H9 (cell line): ENCODE results near the gene TGFA. TPM values are rescaled to one million over a fixed set of nuclear protein-coding genes. Genes with fewer than 3 reads are reported as not detected.

Experiments
- DNase-seq: peaks from one replicate; pipeline ENCODE4 v3.0.0-alpha.2; 2017
- H2AFZ ChIP-seq: one replicate; pipeline ENCODE4 v1.6.1; 2013; ENCODE audit warnings: mild to moderate bottlenecking, low read length, control low read depth, moderate library complexity
- H2AK5ac ChIP-seq: 2 replicates; pipeline ENCODE4 v1.6.1; 2013; ENCODE audit warnings: low read length, control low read depth, mixed read lengths; ENCODE audit not compliant: insufficient read length
- H2BK120ac ChIP-seq: one replicate; pipeline ENCODE4 v1.6.1; 2013; ENCODE audit warnings: low read depth, mild to moderate bottlenecking, low read length, control low read depth, inconsistent platforms; ENCODE audit not compliant: poor library complexity, severe bottlenecking
- H2BK12ac ChIP-seq: 2 replicates; pipeline ENCODE4 v1.6.1; 2013; ENCODE audit warnings: low read length, control low read depth, mixed read lengths, low read depth; ENCODE audit not compliant: insufficient read length
- H2BK15ac ChIP-seq: 2 replicates; pipeline ENCODE4 v1.6.1; 2013; ENCODE audit warnings: low read depth, low read length, control low read depth
- H2BK20ac ChIP-seq: one replicate; pipeline ENCODE4 v1.6.1; 2013; ENCODE audit warnings: low read depth, mild to moderate bottlenecking, low read length, control low read depth, inconsistent platforms; ENCODE audit not compliant: poor library complexity, severe bottlenecking
- H2BK5ac ChIP-seq: 2 replicates; pipeline ENCODE4 v1.6.1; 2013; ENCODE audit warnings: low read length, control low read depth, mixed read lengths; ENCODE audit not compliant: insufficient read length
- H3K14ac ChIP-seq: 2 replicates; pipeline ENCODE4 v1.6.1; 2013; ENCODE audit warnings: low read length, control low read depth; ENCODE audit not compliant: insufficient read depth
- H3K18ac ChIP-seq: 2 replicates; pipeline ENCODE4 v1.6.1; 2013; ENCODE audit warnings: low read depth, mild to moderate bottlenecking, mixed read lengths, low read length, control low read depth; ENCODE audit not compliant: insufficient read length
- H3K23ac ChIP-seq: 2 replicates; pipeline ENCODE4 v1.6.1; 2013; ENCODE audit warnings: low read length, control low read depth, mixed read lengths, low read depth; ENCODE audit not compliant: insufficient read length
- H3K23me2 ChIP-seq: 2 replicates; pipeline ENCODE4 v1.6.1; 2013; ENCODE audit warnings: low read depth, mild to moderate bottlenecking, mixed read lengths, low read length, control low read depth; ENCODE audit not compliant: insufficient read length, poor library complexity, severe bottlenecking
- H3K27ac ChIP-seq: 2 replicates; pipeline ENCODE4 v1.5.1; 2013; ENCODE audit warnings: low read length, control low read depth, mixed read lengths, low read depth; ENCODE audit not compliant: insufficient read length
- H3K27me3 ChIP-seq: 2 replicates; pipeline ENCODE4 v1.6.1; 2013; ENCODE audit warnings: low read length, control low read depth, inconsistent platforms; ENCODE audit not compliant: insufficient read depth
- H3K4ac ChIP-seq: 2 replicates; pipeline ENCODE4 v1.6.1; 2013; ENCODE audit warnings: low read depth, mild to moderate bottlenecking, control low read depth, inconsistent platforms, low read length, moderate library complexity
- H3K4me1 ChIP-seq: 2 replicates; pipeline ENCODE4 v1.6.1; 2013; ENCODE audit warnings: low read length, control low read depth, inconsistent platforms; ENCODE audit not compliant: insufficient read depth
- H3K4me2 ChIP-seq: 2 replicates; pipeline ENCODE4 v1.6.1; 2013; ENCODE audit warnings: low read length, control low read depth, mixed read lengths; ENCODE audit not compliant: insufficient read length, insufficient read depth
- H3K56ac ChIP-seq: 2 replicates; pipeline ENCODE4 v1.6.1; 2013; ENCODE audit warnings: low read depth, mild to moderate bottlenecking, mixed read lengths, low read length, control low read depth; ENCODE audit not compliant: insufficient read length
- H3K79me1 ChIP-seq: 2 replicates; pipeline ENCODE4 v1.6.1; 2013; ENCODE audit warnings: low read depth, mild to moderate bottlenecking, moderate library complexity, low read length, control low read depth, inconsistent platforms; ENCODE audit not compliant: insufficient read depth, poor library complexity, severe bottlenecking
- H3K79me2 ChIP-seq: 2 replicates; pipeline ENCODE4 v1.6.1; 2013; ENCODE audit warnings: low read length, control low read depth, inconsistent platforms; ENCODE audit not compliant: insufficient read depth
- H3K9ac ChIP-seq: 2 replicates; pipeline ENCODE4 v1.6.1; 2013; ENCODE audit warnings: low read length, control low read depth, mixed read lengths; ENCODE audit not compliant: insufficient read length; ENCODE audit errors: extremely low read depth
- H3K9me3 ChIP-seq: one replicate; pipeline ENCODE4 v1.6.1; 2013; ENCODE audit warnings: low read depth, low read length, inconsistent platforms; ENCODE audit not compliant: control insufficient read depth
- H3T11ph ChIP-seq: one replicate; pipeline ENCODE4 v1.6.1; 2013; ENCODE audit warnings: mild to moderate bottlenecking, low read length, control low read depth, inconsistent platforms
- H4K20me1 ChIP-seq: one replicate; pipeline ENCODE4 v1.6.1; 2013; ENCODE audit not compliant: control insufficient read depth, insufficient read length, insufficient read depth
- H4K5ac ChIP-seq: 2 replicates; pipeline ENCODE4 v1.6.1; 2013; ENCODE audit warnings: low read depth, mild to moderate bottlenecking, mixed read lengths, low read length, control low read depth; ENCODE audit not compliant: insufficient read length
- H4K8ac ChIP-seq: replicated peaks from 2 replicates; pipeline ENCODE4 v1.6.1; 2013; ENCODE audit warnings: low read length, control low read depth, mixed read lengths, low read depth; ENCODE audit not compliant: insufficient read length
- H4K91ac ChIP-seq: 2 replicates; pipeline ENCODE4 v1.6.1; 2013; ENCODE audit warnings: low read depth, mild to moderate bottlenecking, moderate library complexity, mixed read lengths, low read length, control low read depth; ENCODE audit not compliant: insufficient read length
- H3K27ac Mint-ChIP-seq, 3 experiments: 2 replicates in 2 of 3; 3 replicates in 1 of 3; pipeline ENCODE4 v1.8.0; 2020 to 2021; ENCODE audit warnings: mixed read lengths in 3 of 3, mild to moderate bottlenecking in 1 of 3, moderate library complexity in 1 of 3
- H3K27me3 Mint-ChIP-seq: 2 replicates; pipeline ENCODE4 v1.8.0; 2021; ENCODE audit warnings: low read depth, mild to moderate bottlenecking, moderate library complexity, mixed read lengths
- H3K36me3 Mint-ChIP-seq, 3 experiments: 2 replicates in 2 of 3; 3 replicates in 1 of 3; pipeline ENCODE4 v1.8.0; 2020 to 2021; ENCODE audit warnings: low read depth in 3 of 3, mixed read lengths in 3 of 3; ENCODE audit not compliant: insufficient read depth in 1 of 3
- H3K4me1 Mint-ChIP-seq, 2 experiments: 2 replicates each; pipeline ENCODE4 v1.8.0; 2020; ENCODE audit warnings: mixed read lengths in 2 of 2
- H3K4me3 Mint-ChIP-seq, 2 experiments: 2 replicates in 1 of 2; 3 replicates in 1 of 2; pipeline ENCODE4 v1.8.0; 2020 to 2021; ENCODE audit warnings: mild to moderate bottlenecking in 2 of 2, mixed read lengths in 2 of 2, moderate library complexity in 1 of 2
- H3K9me3 Mint-ChIP-seq, 2 experiments: 2 replicates in 1 of 2; 3 replicates in 1 of 2; pipeline ENCODE4 v1.8.0; 2020; ENCODE audit warnings: mild to moderate bottlenecking in 2 of 2, mixed read lengths in 2 of 2, moderate library complexity in 1 of 2
- CTCF ChIP-seq: fragments of 200-600 bp; sonication (generic); conservative IDR thresholded peaks from 3 replicates; pipeline ENCODE4 v1.8.0; 2021; ENCODE audit warnings: antibody characterized with exemption, mild to moderate bottlenecking
- WGBS: extraction: QIAGEN DNeasy Blood & Tissue Kit; methylation state at CpG from one replicate; pipeline ENCODE4 v1.1.7; 2013; ENCODE audit warnings: missing lambda C conversion rate, low lambda C conversion rate, mixed read lengths; ENCODE audit not compliant: insufficient read length; ENCODE audit errors: extremely low coverage; 5-methylcytosine and 5-hydroxymethylcytosine counted together
- total RNA-seq: library from RNA; stranded (reverse); gene quantifications from 2 replicates; pipeline ENCODE4 v1.2.1, GENCODE V29; 2021

The TGFA gene
- total RNA-seq, 1 experiment from 2014 or later = 3.3 TPM

GRCh38 chr2:70549962-70550361, 3.7 kb downstream of the TGFA start:
- Histone ChIP-seq H2BK120ac (no peak overlapping the region), H3K79me2 (no peaks in the 10 kb centered on the region), H3K14ac (no peak overlapping the region), H3K4me1 (no peaks in the 10 kb centered on the region), H3K23ac (no peak overlapping the region), H2AK5ac (no peak overlapping the region), H3K27me3 (peaks cover 8% of the 10 kb centered on the region; the same call in 1 of the 2 replicates), H2BK20ac (no peak overlapping the region), H3K27ac (no peak overlapping the region), H3K56ac (no peak overlapping the region), H4K8ac (no peak overlapping the region), H3K79me1 (no peaks in the 10 kb centered on the region), H4K20me1 (no peaks in the 10 kb centered on the region), H3K9me3 (no peaks in the 10 kb centered on the region), H3K18ac (no peak overlapping the region), H3K4ac (no peak overlapping the region), H3K9ac (no peak overlapping the region), H2BK15ac (no peak overlapping the region), H4K5ac (no peak overlapping the region), H2BK5ac (no peak overlapping the region), H2AFZ (no peak overlapping the region), H2BK12ac (no peak overlapping the region), H4K91ac (no peak overlapping the region), H3K4me2 (no peak overlapping the region), H3K23me2 (peaks cover 18% of the 10 kb centered on the region), H3T11ph (no peak overlapping the region)
- no CpG with 5 or more reads among the region's 7 CpGs for WGBS
- H3K9me3 Mint-ChIP-seq = peaks cover 0 to 4% of the 10 kb centered on the region in 2 experiments; a peak in 1 of 5 replicates
- H3K4me3 Mint-ChIP-seq = no peak overlapping the region
- H3K36me3 Mint-ChIP-seq = peaks cover 0 to 1% (median 0%) of the 10 kb centered on the region in 3 experiments; a peak in 1 of 7 replicates
- H3K4me1 Mint-ChIP-seq = peaks cover 18 to 22% of the 10 kb centered on the region in 2 experiments
- no peak for DNase-seq
- H3K27ac Mint-ChIP-seq = no peak overlapping the region
- no peak for TF ChIP-seq CTCF
- H3K27me3 Mint-ChIP-seq = peaks cover 35% of the 10 kb centered on the region
